GM13977 (cell line): ENCODE results near the gene YBEY.

Experiments used
- DNase-seq: peaks from one replicate; pipeline ENCODE4 v3.0.0; 2012; ENCODE audit warnings: low spot score
- CTCF ChIP-seq: IDR thresholded peaks from 2 replicates; pipeline ENCODE4 v1.5.1; 2012; ENCODE audit warnings: mild to moderate bottlenecking, control low read depth; ENCODE audit not compliant: insufficient read depth; ENCODE audit errors: extremely low read depth, missing control alignments
- in situ Hi-C: fragments of 300-500 bp; cut with MboI; formaldehyde crosslinking; loops from one replicate; pipeline ENCODE4 v1.12.0; 2022; ENCODE audit warnings: low sequenced_read_pairs, low pct_unique_long_range_greater_than_20kb, mixed read lengths, inconsistent platforms; ENCODE audit not compliant: unreplicated experiment

The YBEY gene

GRCh38 chr21:46346296-46347202, 60.4 kb downstream of the YBEY start:
- DNase-seq = no peak
- in situ Hi-C loops = no loop called here
- TF ChIP-seq CTCF = no peak

GRCh38 chr21:46347203-46347550, 61.0 kb downstream of the YBEY start:
- in situ Hi-C loops = no loop called here
- no peak for DNase-seq
- TF ChIP-seq CTCF = no peak
